Right renal pelvis (tissue), 4 donors: ENCODE data around the gene XRRA1. TPM values are rescaled to one million over a fixed set of nuclear protein-coding genes. Genes with fewer than 3 reads are reported as not detected.
"Not testable (repeated sequence)": the region's sequence is repeated elsewhere in the genome, so short reads cannot be mapped to it uniquely, and the experiment has no call there.

Source experiments
- DNase-seq, 4 donors: peaks; one replicate each; pipeline ENCODE4 v3.0.0-alpha.2; 2013; ENCODE audit warnings: low read depth in 4 of 4, low spot score in 3 of 4, missing footprints in 1 of 4
- polyA plus RNA-seq, 4 donors: library from polyadenylated mRNA; unstranded; fragments of 120-200 nt; gene quantifications; one replicate each; pipeline ENCODE4 v1.2.1, GENCODE V29; 2013; ENCODE audit not compliant: insufficient read length in 4 of 4

XRRA1 gene, protein sequence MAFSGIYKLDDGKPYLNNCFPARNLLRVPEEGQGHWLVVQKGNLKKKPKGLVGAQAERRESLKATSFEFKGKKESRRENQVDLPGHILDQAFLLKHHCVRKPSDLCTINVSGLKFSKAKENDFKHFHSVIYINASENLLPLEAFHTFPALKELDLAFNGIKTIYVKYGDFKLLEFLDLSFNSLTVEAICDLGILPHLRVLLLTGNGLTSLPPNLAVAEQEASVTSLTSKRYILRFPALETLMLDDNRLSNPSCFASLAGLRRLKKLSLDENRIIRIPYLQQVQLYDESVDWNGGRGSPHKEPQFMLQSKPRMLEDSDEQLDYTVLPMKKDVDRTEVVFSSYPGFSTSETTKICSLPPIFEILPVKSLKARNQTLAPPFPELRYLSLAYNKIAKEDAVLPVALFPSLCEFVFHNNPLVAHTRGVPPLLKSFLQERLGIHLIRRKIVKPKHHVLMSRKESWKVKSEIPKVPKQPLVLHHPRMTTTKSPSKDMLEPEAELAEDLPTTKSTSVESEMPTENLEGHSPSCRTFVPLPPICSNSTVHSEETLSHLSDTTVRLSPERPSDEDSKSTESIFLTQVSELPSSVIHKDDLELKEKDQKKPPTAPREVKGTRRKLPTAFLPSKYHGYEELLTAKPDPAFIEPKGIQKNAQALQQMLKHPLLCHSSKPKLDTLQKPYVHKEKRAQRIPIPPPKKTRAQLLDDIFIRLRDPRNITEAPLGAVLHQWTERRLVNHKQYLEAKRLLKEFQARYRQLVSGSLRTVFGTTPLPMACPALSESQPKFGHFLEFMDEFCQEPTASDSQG
- polyA plus RNA-seq, result 10 to 100 TPM in 3 of 4 donors, 1 to 10 TPM in 1; 7.6 to 14.7 (median 13.8) TPM

DNA sequence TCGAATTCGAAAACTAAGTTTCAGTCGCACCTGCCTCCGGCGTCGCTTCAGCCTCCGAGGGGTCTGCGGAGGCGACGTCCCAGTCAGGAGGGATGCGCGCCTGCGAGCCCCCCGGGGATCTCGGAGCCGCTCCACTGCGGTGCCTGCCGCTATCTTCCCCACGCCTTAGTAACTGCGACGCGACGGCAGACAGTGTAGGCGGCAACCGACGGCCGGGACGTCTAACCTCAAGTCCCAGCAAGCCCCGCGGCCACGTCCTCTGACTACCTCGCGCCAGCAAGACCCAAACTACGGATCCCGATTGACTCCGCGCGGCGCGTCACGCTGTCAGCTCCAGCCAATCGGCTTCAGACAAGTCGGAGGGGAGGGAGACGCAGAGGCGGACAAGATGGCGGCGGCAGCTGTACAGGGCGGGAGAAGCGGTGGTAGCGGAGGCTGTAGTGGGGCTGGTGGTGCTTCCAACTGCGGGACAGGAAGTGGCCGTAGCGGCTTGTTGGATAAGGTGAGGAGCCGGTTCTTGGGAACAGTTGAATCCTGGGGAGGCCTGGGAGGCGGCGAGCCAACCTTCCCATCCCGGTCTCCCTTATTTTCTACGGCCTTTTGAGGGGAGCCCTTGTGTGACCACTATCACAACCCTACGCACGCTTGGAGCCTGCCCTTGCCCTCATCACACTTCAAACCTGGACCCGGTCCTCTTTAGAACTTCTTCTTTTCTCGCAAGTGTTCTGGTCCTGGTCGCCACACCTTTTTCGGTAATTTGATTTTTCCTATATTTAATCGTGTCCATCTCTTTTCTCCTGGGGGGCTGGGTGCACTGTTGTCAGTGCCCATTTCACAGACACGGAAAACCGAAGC is at the start of gene XRRA1, which contains the start of gene SPCS2:
TSS of gene XRRA1 (minus strand) at position 194 of the 855 bp plus-strand sequence. CDS start 8,213 bp downstream, outside the sequence.
TSS of gene SPCS2 (plus strand) at position 369 of the 855 bp plus-strand sequence. CDS start at position 389, 20 bp downstream.
- DNase-seq, result peak; percentile 89 to 95 (median 92)

DNA sequence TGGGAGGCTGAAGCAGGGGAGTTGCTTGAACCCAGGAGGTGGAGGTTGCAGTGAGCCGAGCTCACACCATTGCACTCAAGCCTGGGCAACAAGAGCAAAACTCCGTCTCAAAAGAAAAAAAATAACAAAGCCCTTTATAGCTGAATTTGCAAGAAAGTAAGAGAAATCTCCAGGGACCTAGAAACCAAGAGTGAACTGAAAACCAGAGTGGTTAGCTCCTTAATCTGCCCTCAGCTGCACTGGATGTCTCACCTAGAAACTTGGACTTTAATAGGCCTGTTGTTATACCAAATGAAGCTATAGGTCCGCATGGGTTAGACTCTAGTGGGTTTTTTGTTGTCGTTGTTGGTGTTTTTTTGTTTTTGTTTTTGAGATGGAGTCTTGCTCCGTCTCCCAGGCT is 44.0 kb upstream of the XRRA1 start:
- no peak for DNase-seq

DNA sequence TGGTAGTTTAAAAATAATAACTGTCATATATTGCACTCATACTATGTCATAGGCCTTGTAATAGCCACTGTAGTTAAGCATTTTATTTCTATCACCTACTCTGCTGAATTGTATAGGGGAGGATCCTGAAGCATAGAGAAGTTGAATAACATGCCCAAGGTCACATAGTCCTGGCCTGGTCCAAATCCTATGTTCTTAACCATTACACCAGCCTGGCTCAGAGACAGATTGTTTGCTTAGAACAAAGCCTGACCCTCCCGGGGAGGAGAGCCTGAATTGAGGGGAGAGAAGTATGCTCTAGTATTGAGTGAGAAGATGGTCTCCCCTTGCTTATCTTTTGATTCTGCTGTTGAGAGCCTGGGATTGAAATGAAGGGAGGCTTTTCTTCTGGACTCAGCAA is 42.0 kb upstream of the XRRA1 start:
- DNase-seq, result no peak

DNA sequence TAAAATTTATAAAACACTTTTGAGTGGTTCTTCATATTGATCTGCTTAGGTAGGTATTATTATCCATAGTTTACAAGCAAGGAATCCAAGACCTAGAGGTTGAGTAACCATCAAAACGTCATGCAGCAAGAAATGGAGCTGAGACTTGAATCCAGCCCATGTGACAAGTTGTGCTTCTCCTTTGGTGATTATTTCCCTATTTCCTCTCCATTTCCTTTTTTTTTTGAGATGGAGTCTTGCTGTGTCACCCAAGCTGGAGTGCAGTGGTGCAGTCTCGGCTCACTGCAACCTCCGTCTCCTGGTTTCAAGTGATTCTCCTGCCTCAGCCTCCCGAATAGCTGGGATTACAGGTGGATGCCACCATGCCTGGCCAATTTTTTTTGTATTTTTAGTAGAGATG is 41.3 kb upstream of the XRRA1 start:
- DNase-seq, result not testable (repeated sequence)

DNA sequence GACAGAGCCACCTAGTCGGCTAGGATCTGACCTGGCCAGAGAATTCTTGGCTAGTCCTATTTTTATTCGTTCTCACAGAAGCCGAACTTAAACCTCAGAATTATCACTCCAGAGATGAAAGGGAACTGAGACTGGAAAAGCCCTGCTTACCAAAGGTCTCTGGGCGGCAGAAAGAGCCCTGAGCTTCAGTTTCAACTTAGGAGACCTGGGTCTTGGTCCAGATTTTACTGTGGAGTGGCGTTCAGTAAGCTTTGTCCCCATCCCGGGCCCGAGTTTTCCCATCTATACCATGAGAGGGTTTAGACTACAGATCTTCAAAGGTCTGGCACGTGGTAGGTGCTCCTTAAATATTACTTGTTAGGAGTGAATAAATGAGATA is 40.4 kb upstream of the XRRA1 start:
- DNase-seq, result no peak

DNA sequence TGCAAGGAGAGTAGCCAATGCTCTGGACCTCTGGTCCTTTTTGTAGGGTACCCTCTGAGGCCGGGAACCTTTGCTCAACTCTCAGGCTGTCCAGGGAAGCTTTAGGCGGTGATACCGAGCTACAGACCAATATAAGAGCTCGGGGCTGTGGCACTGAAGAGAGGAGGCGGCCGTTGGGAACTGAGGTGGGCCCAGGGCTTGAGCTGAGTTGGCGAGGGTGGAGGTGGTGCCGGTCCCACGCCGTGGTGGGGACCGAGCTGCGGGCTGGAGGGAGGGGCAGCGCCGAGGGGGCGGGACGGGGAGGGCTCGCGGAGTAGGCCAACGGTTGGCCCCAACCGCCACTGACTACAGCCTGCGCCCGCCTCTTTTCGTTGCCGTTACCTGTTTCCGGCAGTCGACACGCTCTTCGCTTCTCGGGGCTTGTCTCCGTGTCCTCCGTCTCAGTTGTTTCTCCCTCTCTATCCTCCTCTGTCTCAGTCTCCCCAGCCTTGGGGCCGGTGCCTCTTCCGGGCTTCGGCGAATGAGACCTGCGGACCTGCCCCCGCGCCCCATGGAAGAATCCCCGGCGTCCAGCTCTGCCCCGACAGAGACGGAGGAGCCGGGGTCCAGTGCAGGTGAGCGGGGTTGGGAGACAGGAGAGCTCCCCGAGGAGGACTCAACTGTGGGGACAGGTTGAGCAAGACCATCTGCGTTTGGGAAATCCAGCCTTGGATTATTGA is 39.8 kb upstream of the XRRA1 start, which contains the start of gene NEU3:
TSS of gene NEU3 (plus strand) at position 393 of the 719 bp plus-strand sequence. CDS start at position 521, 128 bp downstream.
- peak; percentile 33 to 51 (median 45) for DNase-seq

DNA sequence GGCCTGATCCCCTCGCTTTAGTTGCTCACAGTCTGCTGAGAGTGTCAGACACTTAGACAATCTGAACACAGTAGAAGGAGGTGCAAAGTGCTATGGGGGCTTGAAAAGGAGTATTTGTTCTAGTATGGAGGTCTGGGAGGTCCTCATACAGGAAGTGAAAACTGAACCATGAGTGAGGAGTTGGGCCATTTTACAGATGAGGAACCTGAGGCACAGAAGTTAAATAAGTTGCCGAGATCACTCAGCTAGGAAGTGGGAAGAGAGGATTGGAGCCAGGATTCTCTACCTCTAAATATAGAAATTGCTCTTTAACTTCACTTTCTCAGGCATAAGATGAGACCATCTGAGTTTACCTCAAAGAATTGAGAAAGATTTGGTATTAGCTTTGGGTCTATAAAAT is 35.8 kb upstream of the XRRA1 start:
- no peak for DNase-seq

DNA sequence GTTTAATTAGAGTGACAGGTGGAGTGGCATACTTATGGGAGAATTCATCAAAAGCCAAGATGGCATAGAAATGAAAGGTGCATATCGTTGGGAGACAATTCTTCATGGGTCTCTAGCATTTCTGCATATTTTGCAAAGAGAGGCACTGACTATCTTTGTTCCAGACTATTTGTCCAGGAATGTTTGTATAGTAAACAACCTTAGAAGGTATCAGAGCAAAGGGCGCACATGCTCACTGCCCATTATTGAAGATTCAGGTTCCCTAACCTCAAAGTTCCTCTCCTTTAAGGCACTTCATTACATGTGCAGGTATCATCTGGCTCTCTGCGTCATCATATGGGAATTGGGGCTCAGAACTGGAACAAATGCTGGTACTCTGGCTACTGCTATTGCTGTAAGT is 35.2 kb upstream of the XRRA1 start:
- DNase-seq, result no peak

DNA sequence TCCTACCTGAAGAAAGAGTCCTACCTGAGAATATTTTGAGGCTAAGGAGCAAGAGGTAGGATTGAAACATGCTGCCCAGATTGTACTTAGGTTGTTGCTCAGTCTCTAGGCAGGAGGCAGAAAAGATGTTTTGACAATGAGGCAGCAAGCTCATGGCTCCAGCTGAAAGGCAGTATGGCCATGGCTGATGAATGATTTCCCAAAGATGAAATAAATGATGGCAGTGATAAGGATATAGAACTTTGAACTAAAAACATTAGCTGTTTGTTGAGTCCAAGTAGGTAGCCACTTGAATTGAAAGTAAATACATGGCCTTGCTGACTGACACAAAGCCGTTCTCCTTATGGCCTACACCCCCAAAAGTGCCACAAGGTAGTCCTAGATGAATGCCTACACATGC is 33.0 kb upstream of the XRRA1 start:
- no peak for DNase-seq

DNA sequence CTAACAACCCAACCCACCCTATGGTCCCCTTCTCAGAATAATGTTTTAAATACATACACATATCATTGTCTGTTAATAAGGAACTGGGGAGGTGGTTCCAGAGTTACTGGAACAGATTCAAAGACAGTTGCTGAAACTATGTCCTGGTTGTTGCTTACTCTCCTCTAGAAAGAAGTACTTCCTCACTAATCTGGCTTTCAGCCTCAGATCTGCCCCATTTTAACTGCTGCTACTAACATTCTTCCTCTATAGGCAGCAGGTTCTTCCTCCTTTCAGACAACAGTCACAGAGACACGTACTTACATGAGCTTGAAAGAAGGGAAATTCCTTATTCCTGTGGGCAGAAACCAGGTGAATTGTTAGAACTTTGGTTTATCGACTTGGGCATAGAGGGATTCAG is 31.7 kb upstream of the XRRA1 start:
- no peak for DNase-seq

DNA sequence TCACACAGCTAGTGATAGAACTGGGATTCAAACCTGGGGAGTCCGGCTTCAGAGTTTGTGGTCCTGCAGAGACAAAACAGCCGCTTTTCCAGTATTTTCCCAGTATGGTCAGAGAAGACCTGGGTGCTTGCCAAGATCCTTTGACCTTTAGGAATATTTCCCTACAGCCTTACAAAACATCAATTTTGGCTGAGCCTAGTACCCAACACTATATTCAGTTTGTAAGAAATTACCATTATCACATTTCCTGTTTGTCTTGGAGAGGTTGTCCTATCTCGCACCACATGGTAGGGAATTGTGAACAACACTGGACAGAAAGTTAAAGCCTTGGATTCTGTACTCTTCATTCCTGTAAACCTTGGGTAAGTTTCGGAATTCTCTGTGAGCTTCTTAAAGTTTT is 29.1 kb upstream of the XRRA1 start:
- DNase-seq, result no peak

DNA sequence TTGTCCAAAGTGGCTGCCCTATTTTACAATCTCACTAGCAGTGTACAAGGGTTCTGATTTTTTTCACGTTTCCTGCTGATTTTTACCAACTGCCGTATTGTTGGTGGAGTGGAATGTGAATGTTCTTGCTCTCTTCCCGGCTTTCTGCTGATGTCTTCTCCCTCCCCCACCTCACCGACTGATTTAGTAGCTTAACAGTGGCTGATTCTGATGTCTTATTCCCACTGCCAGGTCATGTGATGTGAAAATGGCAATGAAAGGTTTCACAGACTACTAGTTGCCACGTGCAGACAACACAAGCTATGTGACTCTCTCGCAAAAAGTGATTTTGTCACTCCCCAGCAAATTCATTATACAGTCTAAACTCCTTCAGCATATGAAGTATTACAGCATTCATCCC is 22.5 kb upstream of the XRRA1 start:
- DNase-seq, result no peak

DNA sequence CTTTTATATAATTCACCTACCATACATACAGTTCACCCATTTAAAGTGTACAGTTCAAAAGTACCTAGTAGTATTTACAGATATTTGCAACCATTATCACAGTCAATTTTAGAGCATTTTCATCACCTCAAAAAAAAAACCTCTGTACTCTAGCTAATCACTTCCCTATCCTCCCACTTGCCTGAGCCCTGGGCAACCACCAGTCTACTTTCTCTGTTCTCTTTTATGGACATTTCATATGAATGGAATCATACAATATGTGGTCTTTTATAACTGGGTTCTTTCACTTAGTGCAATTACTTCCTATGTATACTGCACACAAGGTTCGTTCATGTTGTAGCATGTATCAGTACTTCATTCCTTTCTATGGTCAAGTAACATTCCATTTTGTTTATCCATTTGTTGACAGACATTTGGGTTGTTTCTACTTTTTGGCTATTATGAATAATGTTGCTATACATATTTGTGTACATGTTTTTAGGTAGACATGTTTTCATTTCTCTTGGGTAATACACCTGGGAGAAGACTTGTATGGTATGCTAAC is 22.0 kb upstream of the XRRA1 start:
- DNase-seq, result no peak

DNA sequence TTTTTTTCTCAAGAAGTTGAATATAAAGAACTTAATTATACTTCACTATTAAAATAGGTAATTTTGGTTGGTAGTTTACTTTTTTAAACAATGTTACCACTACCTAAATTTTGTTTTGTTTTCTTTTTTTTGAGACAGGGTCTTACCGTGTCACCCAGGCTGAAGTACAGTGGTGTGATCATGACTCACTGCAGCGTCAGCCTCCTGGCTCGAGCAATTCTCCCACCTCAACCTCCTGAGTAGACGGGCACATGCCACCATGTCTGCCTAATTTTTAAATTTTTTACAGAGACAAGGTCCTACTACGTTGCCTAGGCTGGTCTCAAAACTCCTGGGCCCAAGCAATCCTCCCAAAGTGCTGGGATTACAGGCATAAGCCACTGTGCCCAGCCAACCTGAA is 17.8 kb upstream of the XRRA1 start:
- no peak for DNase-seq

DNA sequence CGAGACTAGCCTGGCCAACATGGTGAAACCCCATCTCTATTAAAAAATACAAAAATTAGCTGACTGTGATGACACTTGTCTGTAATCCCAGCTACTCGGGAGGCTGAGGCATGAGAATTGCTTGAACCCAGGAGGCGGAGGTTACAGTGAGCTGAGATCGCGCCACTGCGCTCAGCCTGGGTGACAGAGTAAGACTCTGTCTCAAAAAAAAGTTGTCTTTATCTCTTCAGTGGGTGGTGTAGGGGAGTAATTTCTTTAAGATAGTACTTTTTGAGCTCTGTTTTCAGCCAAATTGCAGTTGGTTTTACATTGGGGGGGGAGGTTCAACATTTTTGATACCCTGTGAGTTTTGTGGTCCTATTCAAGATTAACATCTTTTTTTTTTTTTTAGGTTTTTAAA is 11.2 kb upstream of the XRRA1 start:
- not testable (repeated sequence) for DNase-seq

DNA sequence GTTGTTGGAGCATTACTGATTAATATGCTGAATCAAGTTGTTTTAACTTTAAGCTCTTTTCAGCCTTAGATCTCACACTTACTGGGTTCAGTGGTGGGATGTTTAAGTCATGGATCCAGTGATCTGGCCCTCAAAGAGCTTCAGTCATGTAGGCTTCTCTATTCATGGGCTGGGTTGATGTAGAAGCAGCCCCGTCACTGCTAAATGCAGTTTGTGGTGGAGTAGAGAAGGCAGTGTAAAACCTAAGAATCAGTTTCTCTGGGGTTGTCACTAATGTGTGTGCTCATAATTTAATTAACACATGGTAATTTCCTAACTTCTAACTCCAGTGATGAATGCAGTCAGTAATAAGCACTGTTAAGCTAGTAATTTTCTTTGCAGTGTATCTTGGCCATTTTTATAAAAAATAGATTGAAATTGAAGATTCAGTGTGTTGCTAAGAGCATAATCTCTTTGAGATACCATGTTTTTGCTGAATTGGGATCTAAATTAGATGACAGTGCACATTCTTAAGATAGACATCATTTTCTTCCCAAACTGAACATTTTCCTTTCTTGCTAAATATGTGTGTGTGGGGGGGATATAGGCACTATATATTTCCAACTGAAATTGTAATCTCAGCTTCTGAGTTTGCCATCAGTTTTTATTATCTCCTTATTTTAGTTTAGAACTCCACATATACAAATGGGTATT is 9.2 kb upstream of the XRRA1 start:
- DNase-seq, result no peak

DNA sequence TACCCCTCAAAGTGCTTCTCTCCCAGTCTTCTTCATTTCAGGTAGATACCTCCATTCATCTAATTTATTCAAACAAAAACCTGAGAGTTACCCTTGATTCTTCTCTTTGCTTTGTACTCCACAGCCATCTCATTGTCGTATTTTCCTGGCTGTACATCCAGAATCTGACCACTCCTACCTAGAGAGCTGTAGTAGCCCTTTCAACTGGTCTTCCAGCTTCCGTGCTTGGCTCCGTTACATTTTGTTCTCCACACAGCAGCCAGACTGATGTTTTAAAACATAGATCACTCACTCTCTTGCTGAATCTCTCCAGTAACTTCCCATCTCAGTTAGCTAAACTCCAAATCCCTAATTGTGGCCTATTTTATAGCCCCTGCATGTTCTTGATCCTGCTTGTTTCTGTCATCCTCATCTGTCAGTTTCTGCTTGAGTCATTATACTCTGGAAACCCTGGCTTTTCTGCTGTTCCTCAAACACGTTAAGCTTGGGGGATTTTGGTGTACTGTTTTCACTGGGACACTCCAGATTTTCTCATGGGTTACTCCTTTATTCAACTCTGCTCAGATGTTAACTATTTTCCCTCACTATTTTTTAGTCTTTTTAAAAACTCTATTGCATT is 7.6 kb upstream of the XRRA1 start:
- DNase-seq, result no peak

DNA sequence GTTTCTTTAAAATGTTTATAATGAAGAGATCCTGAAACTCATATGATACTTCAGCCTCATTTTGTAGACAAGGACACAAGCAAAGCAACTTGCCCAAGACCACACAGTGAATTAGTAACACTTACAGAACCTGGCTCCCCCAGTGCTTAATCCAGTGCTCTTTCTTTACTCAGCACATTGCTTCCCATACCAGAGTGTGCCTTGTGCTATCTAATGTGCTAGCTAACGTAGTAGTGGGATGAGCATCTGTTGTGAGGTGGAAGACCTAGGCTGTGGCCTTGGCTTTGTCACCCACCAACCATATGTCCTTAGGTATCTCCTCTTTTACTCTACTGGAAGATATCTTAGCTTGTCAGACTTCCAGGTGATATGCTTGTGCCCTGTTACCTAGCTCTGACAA is 5.3 kb upstream of the XRRA1 start:
- no peak for DNase-seq

DNA sequence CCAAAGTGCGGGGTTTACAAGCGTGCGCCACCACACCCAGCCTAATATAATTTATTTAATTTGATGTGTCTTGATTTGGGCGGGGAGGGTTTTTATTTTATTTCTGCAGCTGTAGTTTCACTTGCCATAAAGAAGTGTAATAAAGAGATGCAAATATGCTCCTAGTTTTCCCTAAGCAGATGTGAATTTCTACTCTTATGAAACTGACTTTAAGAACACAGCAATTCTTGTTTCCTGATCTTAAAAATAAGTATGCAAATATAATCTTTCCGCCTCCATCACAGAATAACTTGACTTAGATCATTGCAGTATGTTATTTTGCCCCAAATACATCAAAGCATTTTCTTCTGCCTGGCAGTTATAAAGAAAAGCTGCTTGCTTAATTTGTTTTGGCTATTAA is 4.6 kb upstream of the XRRA1 start:
- DNase-seq, result no peak
